GM19455 (cell line): ENCODE results near the gene FAM43A.

ENCODE experiments used
- ATAC-seq: cut with Tn5 transposase; IDR thresholded peaks from one replicate; pipeline ENCODE4 v1.9.1; 2021; ENCODE audit not compliant: unreplicated experiment

FAM43A gene

GRCh38 chr3:194675081-194675640, 10.5 kb upstream of the FAM43A start:
- no peak for ATAC-seq

- ATAC-seq = no peak
Measured at GRCh38 chr3:194675680-194676079, 10.0 kb upstream of the FAM43A start.

- ATAC-seq = no peak
Measured at GRCh38 chr3:194676471-194676870, 9.2 kb upstream of the FAM43A start.

GRCh38 chr3:194680888-194681615, 4.6 kb upstream of the FAM43A start:
- no peak for ATAC-seq

- no peak for ATAC-seq
Measured at GRCh38 chr3:194682189-194682693, 3.4 kb upstream of the FAM43A start.

- ATAC-seq = peak; percentile 51
Measured at GRCh38 chr3:194682694-194683310, 2.9 kb upstream of the FAM43A start.

- no peak for ATAC-seq
Measured at GRCh38 chr3:194683380-194683779, 2.3 kb upstream of the FAM43A start.

GRCh38 chr3:194685065-194685717, 492 bp upstream of the FAM43A start:
- peak; percentile 9 for ATAC-seq

- no peak for ATAC-seq
Measured at GRCh38 chr3:194686414-194686815, 732 bp downstream of the FAM43A start.

- ATAC-seq = peak; percentile 11
Measured at GRCh38 chr3:194686816-194687637, 1.3 kb downstream of the FAM43A start.

- peak; percentile 41 for ATAC-seq
Measured at GRCh38 chr3:194687638-194688199, 2.0 kb downstream of the FAM43A start.

- peak; percentile 31 for ATAC-seq
Measured at GRCh38 chr3:194688200-194688740, 2.6 kb downstream of the FAM43A start.

- no peak for ATAC-seq
Measured at GRCh38 chr3:194688946-194689345, 3.3 kb downstream of the FAM43A start.

GRCh38 chr3:194689493-194689944, 3.8 kb downstream of the FAM43A start:
- ATAC-seq = no peak

- no peak for ATAC-seq
Measured at GRCh38 chr3:194690501-194691372, 5.1 kb downstream of the FAM43A start.

GRCh38 chr3:194691481-194692283, 6.0 kb downstream of the FAM43A start:
- peak; percentile 56 for ATAC-seq

GRCh38 chr3:194696702-194697101, 11.0 kb downstream of the FAM43A start:
- ATAC-seq = no peak

GRCh38 chr3:194702545-194702944, 16.9 kb downstream of the FAM43A start:
- no peak for ATAC-seq
